Stimulated activated CD8-positive, alpha-beta memory T cell treated with anti-CD3 and anti-CD28 coated beads, Interleukin-15, amount 100 ng/mL, for 1 hour (primary cell): ENCODE results near the gene OR10T2.
"Not testable (repeated sequence)": the region's sequence is repeated elsewhere in the genome, so short reads cannot be mapped to it uniquely, and the experiment has no call there.

ENCODE experiments used
- DNase-seq: peaks from one replicate; pipeline ENCODE4 v3.0.0-alpha.2; 2020; ENCODE audit warnings: low read depth

OR10T2 gene

GRCh38 chr1:158355773-158356285 is 43.4 kb downstream of the OR10T2 start:
- no peak for DNase-seq

- no peak for DNase-seq
Measured at GRCh38 chr1:158354255-158354654, 45.0 kb downstream of the OR10T2 start.

GRCh38 chr1:158353303-158354075 is 45.8 kb downstream of the OR10T2 start, which contains the start of gene CD1E:
TSS of gene CD1E (plus strand) at chr1:158353894. CDS start at chr1:158353989, 95 bp downstream.
- no peak for DNase-seq

GRCh38 chr1:158348946-158349345 is 50.3 kb downstream of the OR10T2 start:
- DNase-seq = not testable (repeated sequence)
